Right renal cortex interstitium (tissue), 3 donors: ENCODE results near the gene EMC9. TPM values are rescaled to one million over a fixed set of nuclear protein-coding genes. Genes with fewer than 3 reads are reported as not detected.

Experiments used
- DNase-seq, 3 donors: peaks; one replicate each; pipeline ENCODE4 v3.0.0-alpha.2; 2013; ENCODE audit warnings: low read depth in 3 of 3, low spot score in 2 of 3
- polyA plus RNA-seq, 3 donors: library from polyadenylated mRNA; unstranded; fragments of 120-200 nt; gene quantifications; one replicate each; pipeline ENCODE4 v1.2.1, GENCODE V29; 2013; ENCODE audit not compliant: insufficient read length in 3 of 3

Gene EMC9
- polyA plus RNA-seq, 3 donors: 11.9 to 20.1 (median 15.3) TPM

DNA sequence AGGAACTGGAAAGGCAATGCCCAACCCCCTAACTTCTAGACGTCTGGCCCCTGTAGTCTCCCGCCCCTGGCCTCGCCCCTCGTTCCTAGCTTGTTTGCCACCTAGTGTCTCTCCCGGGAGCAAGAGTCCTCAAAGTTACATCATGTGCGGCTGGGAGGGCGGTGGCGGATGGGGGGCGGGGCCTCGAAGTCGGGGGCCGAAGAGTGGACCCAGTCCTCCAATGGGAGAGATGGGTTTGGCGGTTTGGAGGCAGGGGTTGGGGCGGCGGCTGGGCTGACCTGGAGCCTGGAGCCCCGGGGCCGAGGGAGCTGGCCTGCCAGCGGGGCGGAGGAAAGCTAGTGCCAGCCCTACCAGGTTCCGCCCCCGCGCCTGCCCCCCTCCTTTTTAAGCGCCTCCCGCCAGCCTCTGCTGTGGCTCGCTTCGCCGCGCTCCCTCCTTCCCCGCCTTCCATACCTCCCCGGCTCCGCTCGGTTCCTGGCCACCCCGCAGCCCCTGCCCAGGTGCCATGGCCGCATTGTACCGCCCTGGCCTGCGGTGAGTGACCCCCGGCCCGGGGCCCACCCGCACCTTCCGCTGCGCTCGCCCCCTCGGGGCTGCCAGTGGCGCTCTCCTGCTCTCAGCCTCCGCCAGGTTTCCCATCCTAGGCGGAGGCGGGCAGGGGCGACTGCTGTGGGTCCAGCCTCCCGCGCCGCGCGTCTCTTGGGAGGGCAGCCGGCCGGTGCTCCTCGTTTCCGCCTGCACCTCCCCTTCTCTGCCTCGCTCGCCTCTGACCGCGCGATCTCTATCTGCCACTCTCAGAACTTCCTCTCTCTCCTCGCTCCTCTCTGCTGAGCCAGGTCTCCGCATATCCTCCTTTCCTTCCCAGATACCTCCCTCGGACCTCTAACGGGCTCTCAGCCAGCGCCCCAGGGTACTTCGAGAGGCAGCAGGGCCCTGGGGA, 47.2 kb downstream of the EMC9 start, which contains the start of gene PCK2:
Gene PCK2 (plus strand): TSS at position 411 of the 940 bp plus-strand sequence. CDS start 95 bp downstream, at position 506.
- DNase-seq: peak in 1 of 3 donors; percentile 47

DNA sequence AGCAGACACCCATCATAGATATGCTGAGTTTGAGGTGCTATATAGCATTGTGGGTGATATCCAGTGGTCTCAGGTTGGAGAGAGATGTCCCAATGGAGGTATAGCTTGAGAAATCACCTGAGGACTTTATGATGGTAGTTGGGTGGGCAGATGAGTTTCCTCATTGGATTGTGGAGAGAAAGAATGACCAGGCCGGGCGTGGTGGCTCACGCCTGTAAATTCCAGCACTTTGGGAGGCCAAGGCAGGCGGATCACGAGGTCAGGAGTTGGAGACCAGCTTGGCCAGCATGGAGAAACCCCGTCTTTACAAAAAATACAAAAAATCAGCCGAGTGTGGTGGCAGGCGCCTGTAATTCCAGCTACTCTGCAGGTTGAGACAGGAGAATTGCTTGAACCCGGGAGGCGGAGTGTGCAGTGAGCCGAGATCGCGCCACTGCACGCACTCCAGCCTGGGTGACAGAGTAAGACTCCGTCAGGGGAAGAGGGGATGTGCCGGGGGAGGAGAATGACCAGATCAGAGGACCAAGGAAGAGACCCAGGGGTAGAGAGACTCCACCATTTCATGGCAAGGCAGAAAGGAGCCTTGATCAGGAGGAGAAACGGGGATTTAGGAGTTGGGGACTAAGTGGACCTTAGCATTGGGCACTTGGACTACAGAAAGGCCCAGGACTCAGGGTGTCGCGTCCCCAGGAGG, 48.0 kb downstream of the EMC9 start:
- no peak for DNase-seq

DNA sequence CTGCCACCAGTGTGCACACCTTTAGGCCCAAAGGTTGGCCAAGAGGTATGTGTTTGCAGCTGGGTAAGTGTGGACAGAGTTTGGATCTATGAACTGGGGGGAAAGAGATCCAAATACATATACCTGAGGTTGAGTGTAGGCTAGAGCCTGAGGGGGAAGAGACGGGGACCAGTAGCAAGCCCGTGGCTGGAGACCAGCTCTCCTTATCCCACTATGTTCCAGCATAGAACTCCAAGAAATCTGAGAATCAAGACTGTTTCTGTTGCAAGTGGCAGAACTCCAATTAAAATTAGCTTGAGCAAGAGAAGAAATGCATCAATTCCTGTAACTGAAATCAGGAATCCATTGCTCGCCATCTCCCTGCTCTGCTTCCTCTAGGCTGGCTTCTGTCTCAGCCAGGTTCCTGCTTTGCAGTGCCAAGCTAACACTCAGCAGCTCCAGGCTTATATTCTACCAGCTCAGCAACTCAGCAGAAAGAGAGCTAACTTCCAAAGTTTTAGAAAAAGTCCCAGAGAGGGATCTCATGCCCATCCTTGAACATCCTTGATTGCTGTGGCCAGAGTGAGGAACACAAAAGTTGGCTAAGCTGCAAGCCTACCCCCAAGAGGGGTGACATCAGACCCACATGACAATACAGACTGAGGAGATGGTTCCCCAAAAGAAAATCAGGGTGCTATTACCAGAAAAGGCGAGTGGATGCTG, 48.7 kb downstream of the EMC9 start:
- no peak for DNase-seq

DNA sequence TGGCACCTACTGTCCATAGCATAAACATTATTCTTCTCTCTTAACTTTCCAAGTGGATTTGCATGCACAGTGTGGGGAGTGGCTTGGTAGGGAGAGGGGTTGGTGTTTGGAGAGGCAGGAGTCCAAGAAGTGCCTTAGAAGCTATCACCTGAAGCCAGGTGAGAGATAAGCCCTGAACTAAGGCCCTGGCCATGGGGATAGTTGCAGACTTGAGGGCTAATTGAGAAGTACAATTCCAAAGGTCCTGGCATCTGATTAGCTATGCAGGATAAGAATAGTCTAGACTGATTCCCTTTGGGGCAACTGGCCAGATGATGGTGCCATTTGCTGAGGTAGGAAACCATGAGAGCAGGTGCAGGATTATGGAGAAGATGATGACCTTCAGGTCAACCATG, 49.3 kb downstream of the EMC9 start:
- DNase-seq: no peak

DNA sequence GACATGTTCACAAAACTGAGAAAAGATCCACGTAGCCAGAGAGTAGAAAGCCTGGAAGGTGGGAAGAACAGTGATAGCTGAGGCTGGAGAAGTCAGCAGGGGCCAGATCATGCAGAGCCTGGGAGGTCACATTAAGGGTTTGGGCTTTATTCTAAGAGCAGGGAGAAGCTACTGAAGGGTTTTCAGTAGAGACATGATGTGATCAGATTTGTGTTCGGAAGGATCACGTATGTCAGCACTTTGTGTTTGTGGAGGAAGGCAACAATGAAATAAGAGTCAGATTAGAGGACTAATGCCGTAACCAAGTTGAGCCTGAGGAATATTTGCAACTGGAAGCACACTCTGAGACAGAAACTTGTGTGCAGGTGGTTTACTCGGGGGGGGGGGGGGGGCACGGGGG, 51.5 kb downstream of the EMC9 start:
- DNase-seq: no peak

Other genes starting within 250 kb of the EMC9 start
- 10 to 100 TPM; 46.7 to 55.5 (median 49.6) TPM for gene DHRS4, start 187.8 kb downstream of the EMC9 start, polyA plus RNA-seq
- 10 to 100 TPM; 30.8 to 43.1 (median 37.2) TPM for gene DHRS4L2, start 152.7 kb downstream of the EMC9 start, polyA plus RNA-seq
- 1 to 10 TPM; 1.0 to 2.0 (median 1.4) TPM for gene CARMIL3, start 89.6 kb downstream of the EMC9 start, polyA plus RNA-seq
- not detected for gene CPNE6, start 70.0 kb downstream of the EMC9 start, polyA plus RNA-seq
- gene PCK2, start 47.3 kb downstream of the EMC9 start, polyA plus RNA-seq: 10 to 100 TPM; 25.5 to 32.6 (median 27.3) TPM
- gene DCAF11, start 26.8 kb downstream of the EMC9 start, polyA plus RNA-seq: 10 to 100 TPM; 75.4 to 83.3 (median 77.3) TPM
- 1 to 10 TPM; 1.8 to 3.7 (median 2.9) TPM for gene NRL, start 26.6 kb downstream of the EMC9 start, polyA plus RNA-seq
- gene FITM1, start 10.9 kb downstream of the EMC9 start, polyA plus RNA-seq: under 1 TPM; 0.68 to 0.86 (median 0.79) TPM
- gene PSME1, start 5.4 kb downstream of the EMC9 start, polyA plus RNA-seq: 100 to 1,000 TPM; 216 to 231 (median 224) TPM
- gene PSME2, start 5.0 kb upstream of the EMC9 start, polyA plus RNA-seq: 100 to 1,000 TPM; 165 to 179 (median 171) TPM
- 10 to 100 TPM; 41.5 to 46.9 (median 43.4) TPM for gene RNF31, start 5.9 kb upstream of the EMC9 start, polyA plus RNA-seq
- gene IRF9, start 19.7 kb upstream of the EMC9 start, polyA plus RNA-seq: 10 to 100 TPM; 56.8 to 60.1 (median 57.5) TPM
- gene REC8, start 30.5 kb upstream of the EMC9 start, polyA plus RNA-seq: 10 to 100 TPM; 47.5 to 51.6 (median 50.0) TPM
- 10 to 100 TPM; 31.4 to 35.6 (median 33.1) TPM for gene IPO4, start 47.2 kb upstream of the EMC9 start, polyA plus RNA-seq
- gene TM9SF1, start 53.9 kb upstream of the EMC9 start, polyA plus RNA-seq: 10 to 100 TPM; 36.9 to 40.9 (median 39.0) TPM
- gene TSSK4, start 64.1 kb upstream of the EMC9 start, polyA plus RNA-seq: 1 to 10 TPM; 3.2 to 4.1 (median 4.0) TPM
- gene CHMP4A, start 71.9 kb upstream of the EMC9 start, polyA plus RNA-seq: 10 to 100 TPM; 50.7 to 61.2 (median 55.7) TPM
- gene MDP1, start 74.5 kb upstream of the EMC9 start, polyA plus RNA-seq: 10 to 100 TPM; 10.2 to 12.9 (median 12.5) TPM
- 100 to 1,000 TPM; 253 to 284 (median 266) TPM for gene NEDD8, start 90.8 kb upstream of the EMC9 start, polyA plus RNA-seq
- gene GMPR2, start 91.3 kb upstream of the EMC9 start, polyA plus RNA-seq: 100 to 1,000 TPM; 105 to 133 (median 125) TPM
- gene TINF2, start 101.0 kb upstream of the EMC9 start, polyA plus RNA-seq: 10 to 100 TPM; 64.3 to 71.3 (median 67.3) TPM
- gene TGM1, start 121.6 kb upstream of the EMC9 start, polyA plus RNA-seq: 1 to 10 TPM; 1.2 to 1.9 (median 1.2) TPM
- gene RABGGTA, start 130.0 kb upstream of the EMC9 start, polyA plus RNA-seq: 10 to 100 TPM; 18.2 to 19.0 (median 18.5) TPM
- 10 to 100 TPM; 38.6 to 45.5 (median 42.6) TPM for gene DHRS1, start 158.2 kb upstream of the EMC9 start, polyA plus RNA-seq
- 10 to 100 TPM; 26.2 to 26.6 (median 26.4) TPM for gene NOP9, start 158.3 kb upstream of the EMC9 start, polyA plus RNA-seq
- gene CIDEB, start 166.4 kb upstream of the EMC9 start, polyA plus RNA-seq: 10 to 100 TPM; 28.5 to 29.4 (median 28.9) TPM
- gene LTB4R2, start 168.5 kb upstream of the EMC9 start, polyA plus RNA-seq: 1 to 10 TPM; 1.8 to 2.2 (median 1.9) TPM
- gene LTB4R, start 169.9 kb upstream of the EMC9 start, polyA plus RNA-seq: 1 to 10 TPM; 2.4 to 2.9 (median 2.9) TPM
- gene ADCY4, start 193.5 kb upstream of the EMC9 start, polyA plus RNA-seq: 10 to 100 TPM; 12.8 to 23.7 (median 17.2) TPM
- 1 to 10 TPM; 2.3 to 3.6 (median 3.1) TPM for gene RIPK3, start 198.4 kb upstream of the EMC9 start, polyA plus RNA-seq
- 10 to 100 TPM; 45.0 to 50.5 (median 49.7) TPM for gene NFATC4, start 226.6 kb upstream of the EMC9 start, polyA plus RNA-seq